COLO829 (cell line): ENCODE data around the gene RPL10.
"Not testable (repeated sequence)": the region's sequence is repeated elsewhere in the genome, so short reads cannot be mapped to it uniquely, and the experiment has no call there.

ENCODE experiments used
- DNase-seq: peaks from one replicate; pipeline ENCODE4 v3.0.0; 2012; ENCODE audit warnings: low spot score

RPL10 gene

DNA sequence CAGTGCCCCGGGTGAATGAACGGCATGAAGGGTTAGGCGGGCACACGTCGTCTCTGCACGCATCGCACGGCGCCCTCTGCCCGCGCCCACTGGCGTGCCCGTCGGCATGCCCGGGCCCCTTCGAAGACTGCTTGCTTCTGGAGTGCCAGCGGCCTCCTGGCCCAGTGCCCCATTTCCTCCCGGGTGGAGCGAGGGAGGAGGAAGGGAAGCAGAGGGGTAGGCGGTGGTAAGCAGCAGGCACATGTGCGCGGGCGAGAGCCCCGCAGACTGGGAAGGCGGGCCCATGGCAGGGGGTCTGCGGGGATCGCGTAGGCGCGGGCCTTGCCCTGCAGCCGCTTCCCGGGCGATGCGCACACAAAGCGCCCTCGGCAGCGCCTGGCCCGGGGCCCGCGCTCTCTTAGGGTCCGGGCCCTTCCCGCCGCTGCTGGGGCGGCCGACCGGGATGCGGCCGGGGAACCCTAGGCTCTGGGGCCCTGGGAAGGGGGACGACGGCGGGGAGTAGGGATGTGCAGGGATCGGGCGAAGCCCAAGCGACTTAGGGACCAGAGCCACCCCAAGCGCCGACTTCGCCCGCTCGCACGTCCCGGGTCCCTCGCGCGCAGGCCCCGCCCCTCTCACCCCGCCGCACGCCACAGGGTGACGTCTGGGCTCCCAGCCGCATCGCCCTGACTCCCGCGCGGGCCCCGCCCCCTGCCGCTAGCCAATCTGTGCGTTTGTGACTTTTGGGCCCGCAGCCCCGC is 19.9 kb upstream of the RPL10 start:
- no peak for DNase-seq

DNA sequence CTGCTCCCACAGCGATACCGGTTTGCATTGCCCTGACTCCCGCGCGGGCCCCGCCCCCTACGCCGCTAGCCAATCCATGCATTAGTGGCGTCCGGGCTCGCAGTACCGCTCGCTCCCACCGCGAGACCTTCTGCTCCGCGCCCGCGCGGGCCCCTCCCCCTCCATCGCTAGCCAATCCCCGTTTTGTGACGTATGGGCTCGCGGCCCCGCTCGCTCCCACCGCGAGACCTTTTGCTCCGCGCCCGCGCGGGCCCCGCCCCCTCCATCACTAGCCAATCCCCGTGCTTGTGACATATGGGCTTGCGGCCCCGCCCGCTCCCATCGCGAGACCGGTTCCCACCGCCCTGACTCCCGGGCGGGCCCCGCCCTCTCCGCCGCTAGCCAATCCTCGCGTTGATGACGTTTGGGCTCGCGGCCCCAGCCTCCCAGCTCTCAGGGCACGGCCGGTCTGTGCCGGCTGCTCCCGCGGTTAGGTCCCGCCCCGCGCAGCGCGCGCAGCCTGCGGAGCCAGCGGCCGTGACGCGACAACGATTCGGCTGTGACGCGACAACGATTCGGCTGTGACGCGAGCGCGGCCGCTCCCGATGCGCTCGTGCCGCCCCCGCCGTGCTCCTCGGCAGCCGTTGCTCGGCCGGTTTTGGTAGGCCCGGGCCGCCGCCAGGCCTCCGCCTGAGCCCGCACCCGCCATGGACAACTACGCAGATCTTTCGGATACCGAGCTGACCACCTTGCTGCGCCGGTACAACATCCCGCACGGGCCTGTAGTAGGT is 19.2 kb upstream of the RPL10 start, which contains the start of gene EMD:
Gene EMD (plus strand): TSS at position 497 of the 770 bp plus-strand sequence. CDS start 190 bp downstream, at position 687.
- DNase-seq: peak; percentile 87

DNA sequence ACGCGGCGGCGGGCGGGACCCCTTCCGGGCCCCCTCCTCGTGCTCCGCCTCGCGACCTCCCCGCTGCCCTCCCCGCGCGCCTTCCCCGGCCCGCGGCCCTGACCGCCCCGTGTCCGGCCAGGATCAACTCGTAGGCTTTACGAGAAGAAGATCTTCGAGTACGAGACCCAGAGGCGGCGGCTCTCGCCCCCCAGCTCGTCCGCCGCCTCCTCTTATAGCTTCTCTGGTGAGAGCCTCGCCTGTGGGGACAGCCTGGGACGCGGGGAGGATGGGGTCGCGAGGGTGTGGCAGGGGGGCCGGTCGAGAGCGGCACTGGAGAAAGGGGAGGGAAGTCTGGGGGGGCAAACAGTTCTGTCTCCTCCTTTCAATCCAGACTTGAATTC is 18.6 kb upstream of the RPL10 start:
- no peak for DNase-seq

DNA sequence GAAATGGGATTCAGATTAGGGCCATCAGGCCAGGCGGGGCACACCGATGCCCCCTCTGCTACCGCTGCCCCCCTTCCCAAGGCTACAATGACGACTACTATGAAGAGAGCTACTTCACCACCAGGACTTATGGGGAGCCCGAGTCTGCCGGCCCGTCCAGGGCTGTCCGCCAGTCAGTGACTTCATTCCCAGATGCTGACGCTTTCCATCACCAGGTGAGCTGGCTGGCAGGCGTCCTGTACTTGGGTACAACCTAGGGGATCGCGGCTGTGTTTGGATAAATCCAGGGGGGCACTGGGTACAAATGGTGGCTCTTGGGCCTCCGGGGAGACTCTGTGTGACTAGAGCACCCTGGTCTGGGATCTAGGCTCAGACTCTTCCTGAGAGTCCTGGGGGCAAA is 18.0 kb upstream of the RPL10 start:
- no peak for DNase-seq

DNA sequence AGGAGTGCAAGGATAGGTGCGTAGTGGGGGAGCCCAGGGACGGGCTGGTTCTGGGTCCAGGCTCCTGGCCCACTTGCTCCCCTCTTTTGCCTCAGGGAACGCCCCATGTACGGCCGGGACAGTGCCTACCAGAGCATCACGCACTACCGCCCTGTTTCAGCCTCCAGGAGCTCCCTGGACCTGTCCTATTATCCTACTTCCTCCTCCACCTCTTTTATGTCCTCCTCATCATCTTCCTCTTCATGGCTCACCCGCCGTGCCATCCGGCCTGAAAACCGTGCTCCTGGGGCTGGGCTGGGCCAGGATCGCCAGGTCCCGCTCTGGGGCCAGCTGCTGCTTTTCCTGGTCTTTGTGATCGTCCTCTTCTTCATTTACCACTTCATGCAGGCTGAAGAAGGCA is 17.4 kb upstream of the RPL10 start:
- DNase-seq: no peak

DNA sequence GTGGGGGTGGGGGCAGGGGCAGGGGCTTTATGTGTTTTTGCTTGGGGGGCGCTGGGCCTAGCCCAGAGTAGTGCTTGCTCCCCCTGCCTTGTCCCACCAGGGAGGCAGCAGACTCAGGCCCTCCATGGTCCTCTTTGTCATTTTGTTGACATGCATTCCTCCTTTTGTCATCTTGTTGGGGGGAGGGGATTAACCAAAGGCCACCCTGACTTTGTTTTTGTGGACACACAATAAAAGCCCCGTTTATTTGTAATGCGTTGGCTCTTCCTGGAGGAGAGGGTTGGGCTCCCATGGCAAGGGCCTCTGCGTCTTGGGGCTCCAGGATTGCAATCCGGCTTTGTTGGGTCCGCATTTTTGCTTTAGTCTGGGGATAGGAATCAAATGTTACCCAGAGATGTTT is 16.9 kb upstream of the RPL10 start:
- no peak for DNase-seq

DNA sequence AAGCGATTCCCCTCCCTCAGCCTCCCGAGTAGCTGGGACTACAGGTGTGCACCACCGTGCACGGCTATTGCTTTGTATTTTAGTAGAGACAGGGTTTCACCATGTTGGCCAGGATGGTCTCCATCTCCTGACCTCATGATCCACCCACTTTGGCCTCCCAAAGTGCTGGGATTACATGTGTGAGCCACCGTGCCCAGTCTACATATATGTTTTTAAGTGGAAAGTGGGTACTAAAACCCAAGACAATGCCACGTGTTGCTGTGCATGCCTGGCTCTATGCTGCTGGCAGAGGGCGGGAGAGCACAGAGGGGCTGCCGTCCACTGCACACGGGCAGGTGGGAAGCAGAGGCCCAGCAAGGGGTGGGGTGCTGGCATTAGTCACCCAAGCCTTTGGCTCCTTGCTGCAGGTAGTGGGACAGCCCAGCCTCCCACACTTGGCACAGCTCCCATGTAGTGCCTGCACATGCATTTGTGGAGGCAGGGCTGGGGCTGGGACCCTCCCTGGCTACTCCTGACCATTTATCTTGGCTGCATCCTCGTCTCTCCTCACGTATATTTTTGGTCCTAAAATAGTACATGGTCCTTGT is 15.6 kb upstream of the RPL10 start:
- DNase-seq: no peak

DNA sequence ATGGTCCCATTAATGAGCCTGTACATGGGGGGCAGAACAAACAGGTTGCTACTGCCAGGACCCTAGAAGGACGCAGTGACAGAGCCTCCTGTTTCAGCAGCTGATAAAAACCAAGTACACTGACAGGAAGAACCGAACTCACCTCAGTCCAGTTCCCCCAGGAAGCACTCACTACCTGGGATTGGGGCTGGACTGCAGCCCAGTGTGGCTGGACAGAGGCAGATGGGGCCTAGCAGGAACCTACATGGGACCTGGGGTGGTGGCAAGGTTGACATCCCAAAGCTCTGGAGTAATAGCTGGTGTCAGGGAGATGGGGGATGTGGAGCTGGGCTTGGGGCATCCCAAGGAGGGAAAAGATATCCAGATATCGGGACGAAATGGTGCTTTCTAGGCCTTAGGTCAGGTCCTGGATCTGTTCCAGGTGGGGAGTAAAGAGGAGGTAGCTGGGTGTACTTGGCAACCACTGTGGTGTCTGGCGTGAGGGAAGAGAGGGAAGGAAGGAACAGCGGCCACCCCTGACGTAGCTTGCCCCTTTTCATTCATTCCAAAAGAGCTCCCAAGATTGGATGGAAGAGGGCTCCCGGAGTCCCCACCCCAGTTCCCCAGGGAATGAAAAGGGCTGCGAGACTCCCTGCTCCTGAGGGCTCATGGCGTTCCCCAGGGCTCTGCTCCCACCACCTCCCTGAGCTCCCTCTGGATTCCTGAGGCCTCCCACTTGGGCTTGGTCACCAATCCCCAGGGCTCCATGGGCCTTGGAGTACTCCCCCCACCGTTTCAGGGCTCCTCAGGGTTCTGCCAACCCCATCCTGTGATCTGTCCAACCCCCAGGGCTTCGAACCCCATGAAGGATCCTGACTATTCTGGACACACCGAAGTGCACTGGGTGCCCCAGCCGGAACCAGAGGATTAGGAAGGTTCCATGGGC is 14.6 kb upstream of the RPL10 start:
- no peak for DNase-seq

DNA sequence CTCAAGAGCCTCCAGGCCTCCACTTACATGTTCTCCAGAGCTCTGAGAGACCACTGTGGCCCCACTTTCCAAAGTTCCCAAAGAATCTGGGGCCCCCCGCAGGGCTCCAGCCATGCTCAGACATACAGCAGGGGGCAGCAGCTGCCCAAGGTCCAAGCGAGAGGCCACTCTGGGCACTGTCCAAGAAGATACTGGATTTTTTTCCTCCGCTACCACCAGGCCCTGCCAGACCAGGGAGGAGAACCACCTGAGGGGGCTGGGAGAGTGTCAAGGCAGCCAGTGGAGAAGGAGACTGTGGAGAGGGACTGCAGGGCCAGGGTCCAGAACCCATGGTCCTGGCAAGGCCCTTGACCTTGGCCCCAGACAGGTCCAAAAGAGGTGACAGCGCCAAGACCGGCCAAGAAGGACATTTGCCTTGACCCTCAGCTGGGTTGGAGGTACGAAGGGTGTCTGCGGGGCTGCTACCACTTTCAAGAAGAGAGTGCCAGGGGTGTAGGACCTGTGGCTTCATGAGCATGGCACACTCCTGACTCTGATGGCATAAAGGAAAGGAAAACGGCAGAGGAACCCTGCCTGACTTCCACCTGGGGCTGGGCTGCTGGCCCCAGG is 13.8 kb upstream of the RPL10 start:
- no peak for DNase-seq

DNA sequence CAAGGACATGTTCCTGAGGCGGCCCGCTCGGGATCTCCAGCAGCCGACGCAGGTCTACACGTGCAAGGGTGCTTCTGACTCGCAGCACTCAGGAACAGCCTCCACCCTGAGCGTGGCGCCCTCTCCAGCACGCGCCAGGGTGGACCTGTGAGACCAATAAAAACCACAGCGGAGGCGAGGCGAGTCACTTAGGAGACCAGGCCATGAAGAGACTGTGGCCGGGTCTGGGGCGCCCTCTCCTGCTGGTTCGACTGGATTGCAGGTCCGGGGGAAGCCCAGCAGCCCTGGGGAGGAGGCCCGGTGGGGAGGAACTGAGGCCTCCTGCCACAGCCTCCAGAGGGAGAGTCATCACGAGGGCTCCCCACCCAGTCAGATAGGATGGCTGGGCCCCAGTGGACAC is 10.1 kb upstream of the RPL10 start:
- DNase-seq: not testable (repeated sequence)

DNA sequence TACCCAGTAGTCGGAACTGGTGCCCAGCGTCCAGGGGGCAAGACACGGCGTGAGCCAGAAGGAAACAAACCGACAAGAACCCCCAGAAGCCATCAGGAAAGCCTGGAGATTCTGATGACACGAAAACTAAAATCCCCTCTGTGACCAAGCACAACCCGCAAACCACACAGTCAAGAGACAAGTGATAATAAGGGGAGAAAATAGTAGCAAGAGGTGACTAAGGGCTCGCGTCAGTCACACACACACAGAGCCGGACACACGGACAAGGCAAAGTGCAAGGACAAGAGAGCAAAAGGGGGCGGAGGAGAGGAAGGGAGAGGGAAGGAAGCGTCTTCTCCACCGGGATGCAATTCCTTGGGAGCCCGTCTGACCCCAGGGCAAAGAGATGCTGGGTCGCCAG is 9.5 kb upstream of the RPL10 start:
- not testable (repeated sequence) for DNase-seq

DNA sequence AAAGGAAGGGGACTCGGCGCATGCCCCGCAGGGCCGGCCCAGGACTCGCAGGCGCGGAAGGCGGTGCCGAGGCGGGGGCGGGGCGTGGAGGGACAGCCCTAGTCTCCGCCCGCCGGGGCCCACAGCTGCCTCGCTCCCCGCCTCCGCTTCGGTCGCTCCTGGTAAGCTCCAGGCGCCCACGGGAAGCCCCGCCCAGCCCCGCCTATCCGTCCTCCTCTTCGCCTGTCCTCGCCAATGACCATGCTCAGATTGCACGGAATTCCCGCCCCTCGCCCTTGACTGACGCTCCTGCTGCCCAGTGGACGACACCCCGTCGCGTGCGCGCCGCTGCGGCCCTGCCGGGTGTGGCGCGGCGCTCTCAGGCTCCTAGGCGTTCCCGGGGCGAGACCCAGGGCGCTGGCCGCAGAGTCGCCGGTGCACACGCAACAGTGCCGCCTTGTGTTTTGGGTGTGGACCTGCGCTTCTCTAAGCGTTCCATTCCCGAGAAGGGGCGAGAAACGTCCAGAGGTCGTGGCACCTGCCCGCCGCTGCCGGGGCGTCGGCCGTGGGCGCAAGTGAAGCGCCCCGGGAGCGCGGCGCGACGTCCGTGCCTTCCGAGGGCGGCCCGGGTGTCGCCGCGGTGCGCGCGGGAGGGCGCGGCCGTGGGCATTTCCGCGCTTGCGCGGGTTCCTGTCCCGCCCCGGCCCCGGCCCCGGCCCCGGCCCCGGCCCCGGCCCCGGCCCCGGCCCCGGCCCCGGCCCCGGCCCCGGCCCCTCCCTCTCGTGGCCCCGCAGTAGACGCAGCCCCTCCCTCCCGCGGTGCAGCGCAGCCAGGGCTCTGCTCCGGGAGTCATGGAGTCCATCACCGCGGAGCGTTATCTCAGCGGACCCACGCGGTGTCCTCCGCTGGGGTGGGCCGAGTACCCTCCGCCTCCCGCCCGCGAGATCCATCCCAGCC is 8.1 kb upstream of the RPL10 start:
- DNase-seq: not testable (repeated sequence)

DNA sequence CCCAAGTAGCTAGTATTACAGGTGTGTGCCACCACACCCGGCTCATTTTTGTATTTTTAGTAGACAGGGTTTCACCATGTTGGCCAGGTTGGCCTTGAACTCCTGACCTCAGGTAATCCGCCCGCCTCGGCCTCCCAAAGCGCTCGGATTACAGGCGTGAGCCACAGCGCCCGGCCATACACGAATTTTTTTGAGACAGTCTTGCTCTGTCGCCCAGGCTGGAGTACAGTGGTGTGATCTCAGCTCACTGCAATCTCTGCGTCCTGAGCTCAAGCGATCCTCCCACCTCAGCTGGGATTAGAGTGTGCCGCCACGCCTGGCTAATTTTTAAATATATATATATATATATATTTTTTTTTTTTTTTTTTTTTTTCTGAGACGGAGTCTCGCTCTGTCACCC is 1.8 kb upstream of the RPL10 start:
- DNase-seq: not testable (repeated sequence)

DNA sequence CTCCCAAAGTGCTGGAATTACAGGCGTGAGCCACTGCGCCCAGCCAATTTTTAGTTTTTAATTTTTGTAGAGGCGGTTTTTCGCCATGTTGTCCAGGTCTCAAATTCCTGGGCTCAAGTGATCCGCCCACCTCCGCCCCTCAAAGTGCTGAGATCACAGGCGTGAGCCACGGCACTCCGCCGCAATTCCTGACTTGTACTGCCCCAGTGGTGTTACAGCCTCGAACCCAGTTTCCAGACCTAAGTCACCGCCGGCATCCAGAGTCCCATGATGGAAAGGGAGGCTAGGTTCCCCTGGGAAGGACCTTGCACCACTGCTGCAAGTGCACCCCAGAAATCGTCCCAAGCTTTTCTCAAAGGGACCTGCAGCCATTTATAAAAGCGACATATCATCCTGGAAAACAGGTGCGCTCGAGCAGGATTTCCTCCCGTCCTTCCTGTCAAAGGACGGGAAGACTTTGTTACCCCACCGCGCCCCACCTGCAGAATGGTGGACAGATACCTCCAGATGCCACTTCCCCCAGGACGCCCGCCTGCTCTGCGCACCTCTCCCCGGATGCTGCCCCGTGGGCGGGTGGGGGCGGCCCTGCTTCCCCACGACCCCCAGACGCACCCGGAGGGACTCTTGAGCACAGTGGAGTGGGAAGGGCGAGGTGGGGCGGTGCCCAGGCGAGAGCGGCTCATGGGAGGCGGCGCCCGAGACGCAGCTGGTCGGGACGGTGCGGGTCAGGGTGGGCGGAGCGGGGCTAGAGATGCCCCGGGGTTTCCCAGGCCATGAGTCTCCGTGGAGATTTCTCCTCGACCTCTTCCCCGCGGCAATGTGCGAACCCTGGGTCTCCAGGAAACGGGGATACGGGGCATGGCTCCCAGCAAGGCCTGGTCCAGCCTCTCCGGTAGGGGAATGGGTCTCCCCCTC is 947 bp upstream of the RPL10 start:
- DNase-seq: peak; percentile 41

DNA sequence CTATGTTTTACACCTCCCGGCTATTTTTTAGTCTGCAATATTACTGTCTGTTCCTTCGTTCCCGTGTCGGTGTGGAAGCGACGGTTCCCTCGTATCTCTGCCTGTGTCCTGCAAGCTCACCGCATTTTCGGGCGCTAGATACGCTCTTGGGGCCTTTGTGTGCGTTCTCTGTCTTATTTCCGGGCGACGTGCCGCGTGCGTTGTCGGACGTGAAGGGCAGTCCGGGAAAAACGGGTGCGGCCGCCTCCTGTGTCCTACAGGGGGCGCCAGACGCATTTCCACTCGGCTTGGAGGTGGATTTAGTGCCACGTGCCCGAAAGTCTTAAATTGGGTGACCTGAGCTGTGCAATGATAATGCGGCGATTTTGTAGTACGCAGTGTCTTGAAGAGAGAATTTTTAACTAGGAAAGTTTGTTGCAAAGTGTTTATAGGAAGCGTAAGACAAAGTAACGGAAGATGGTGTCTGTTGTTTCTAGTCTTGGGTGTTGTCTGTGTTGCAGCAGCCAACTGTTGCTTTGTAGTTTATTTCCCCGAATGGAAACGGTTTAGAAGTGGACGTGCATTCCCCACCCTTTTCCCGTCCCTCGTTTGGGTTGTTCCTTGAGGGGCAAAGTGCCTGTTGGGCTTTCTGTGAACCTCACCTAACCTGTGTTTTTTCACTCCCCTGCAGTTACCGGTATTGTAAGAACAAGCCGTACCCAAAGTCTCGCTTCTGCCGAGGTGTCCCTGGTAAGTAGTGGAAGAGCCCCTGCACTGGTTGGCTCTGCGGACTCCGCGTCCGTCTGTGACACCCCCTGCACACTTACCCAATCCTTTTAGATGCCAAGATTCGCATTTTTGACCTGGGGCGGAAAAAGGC is 720 bp downstream of the RPL10 start:
- DNase-seq: peak; percentile 48

DNA sequence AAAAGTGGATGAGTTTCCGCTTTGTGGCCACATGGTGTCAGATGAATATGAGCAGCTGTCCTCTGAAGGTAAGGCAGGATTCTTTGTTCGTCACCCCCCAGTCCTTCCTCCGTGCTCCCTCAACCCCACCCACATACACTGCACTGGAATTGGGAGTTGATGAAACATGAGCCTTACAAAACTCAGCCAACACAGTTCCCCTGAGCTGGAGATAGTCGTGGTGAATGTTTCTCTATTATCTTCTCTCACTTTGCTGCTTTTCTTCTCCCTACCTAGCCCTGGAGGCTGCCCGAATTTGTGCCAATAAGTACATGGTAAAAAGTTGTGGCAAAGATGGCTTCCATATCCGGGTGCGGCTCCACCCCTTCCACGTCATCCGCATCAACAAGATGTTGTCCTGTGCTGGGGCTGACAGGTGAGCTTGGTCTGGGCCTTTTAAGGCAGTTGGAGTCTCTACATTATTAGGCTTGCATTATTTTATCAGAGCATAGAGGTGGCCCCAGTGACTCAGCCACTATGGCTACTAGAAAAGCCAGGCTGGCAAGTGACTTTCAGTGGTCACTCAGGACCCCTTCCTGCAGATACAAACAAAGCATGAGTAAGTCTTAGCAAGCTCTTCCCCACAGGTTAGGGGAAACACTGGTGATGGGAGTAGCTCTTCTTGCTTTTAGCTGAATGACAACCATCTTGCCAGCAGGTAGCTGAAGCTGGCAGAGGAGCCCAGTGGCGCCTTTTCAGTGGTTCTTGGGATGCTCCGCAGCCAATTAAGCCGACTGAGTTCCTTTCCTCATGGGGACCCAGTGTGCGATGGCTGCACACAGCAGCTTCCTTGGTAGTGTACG is 1.6 kb downstream of the RPL10 start:
- no peak for DNase-seq

DNA sequence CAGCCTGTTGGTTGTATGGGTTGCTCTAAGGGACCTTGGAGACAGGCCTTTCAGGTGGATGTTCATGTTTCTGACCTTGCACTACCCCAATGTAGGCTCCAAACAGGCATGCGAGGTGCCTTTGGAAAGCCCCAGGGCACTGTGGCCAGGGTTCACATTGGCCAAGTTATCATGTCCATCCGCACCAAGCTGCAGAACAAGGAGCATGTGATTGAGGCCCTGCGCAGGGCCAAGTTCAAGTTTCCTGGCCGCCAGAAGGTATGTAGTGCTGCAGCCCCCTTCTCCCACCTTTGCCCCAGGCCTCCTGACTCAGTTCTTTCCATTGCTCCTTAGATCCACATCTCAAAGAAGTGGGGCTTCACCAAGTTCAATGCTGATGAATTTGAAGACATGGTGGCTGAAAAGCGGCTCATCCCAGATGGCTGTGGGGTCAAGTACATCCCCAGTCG is 2.2 kb downstream of the RPL10 start:
- not testable (repeated sequence) for DNase-seq
